ENCODE data around the gene HMGN5.

HMGN5 gene, protein sequence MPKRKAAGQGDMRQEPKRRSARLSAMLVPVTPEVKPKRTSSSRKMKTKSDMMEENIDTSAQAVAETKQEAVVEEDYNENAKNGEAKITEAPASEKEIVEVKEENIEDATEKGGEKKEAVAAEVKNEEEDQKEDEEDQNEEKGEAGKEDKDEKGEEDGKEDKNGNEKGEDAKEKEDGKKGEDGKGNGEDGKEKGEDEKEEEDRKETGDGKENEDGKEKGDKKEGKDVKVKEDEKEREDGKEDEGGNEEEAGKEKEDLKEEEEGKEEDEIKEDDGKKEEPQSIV

GRCh38 chrX:81201671-81202455, at the start of gene HMGN5, which contains the start of gene SH3BGRL:
Gene HMGN5 (minus strand): TSS chrX:81201913. CDS start chrX:81121549, 80,364 bp downstream.
Gene SH3BGRL (plus strand): TSS chrX:81202102. CDS start chrX:81202201, 99 bp downstream.
- Histone ChIP-seq H3K36me3 (ENCODE audit: control insufficient read depth, insufficient read depth, low read length) (no peaks in the 10 kb centered on the region), H3K4me3 (replicated peaks; ENCODE audit: low read depth, low read length) (peak within 1 kb of the TSS; percentile 85), H3K27me3 (replicated peaks; ENCODE audit: control insufficient read depth, insufficient read depth, low read length) (no peaks in the 10 kb centered on the region)
- DNase-seq (ENCODE audit: extremely low read depth, insufficient read length) = peak; percentile 69
- TF ChIP-seq CTCF (IDR thresholded peaks at IDR 0.05; ENCODE audit: insufficient read depth, low read length, poor library complexity, severe bottlenecking) = no peak

- no peak for DNase-seq (ENCODE audit: extremely low read depth, insufficient read length)
- H3K36me3 ChIP-seq (ENCODE audit: control insufficient read depth, insufficient read depth, low read length) = no peaks in the 10 kb centered on the region
- no peaks in the 10 kb centered on the region for H3K27me3 ChIP-seq (replicated peaks; ENCODE audit: control insufficient read depth, insufficient read depth, low read length)
- no peak for TF ChIP-seq CTCF (IDR thresholded peaks at IDR 0.05; ENCODE audit: insufficient read depth, low read length, poor library complexity, severe bottlenecking)
- no peak overlapping the region for H3K4me3 ChIP-seq (replicated peaks; ENCODE audit: low read depth, low read length)
Measured at GRCh38 chrX:81241753-81242152, 40.0 kb upstream of the HMGN5 start.

DNA sequence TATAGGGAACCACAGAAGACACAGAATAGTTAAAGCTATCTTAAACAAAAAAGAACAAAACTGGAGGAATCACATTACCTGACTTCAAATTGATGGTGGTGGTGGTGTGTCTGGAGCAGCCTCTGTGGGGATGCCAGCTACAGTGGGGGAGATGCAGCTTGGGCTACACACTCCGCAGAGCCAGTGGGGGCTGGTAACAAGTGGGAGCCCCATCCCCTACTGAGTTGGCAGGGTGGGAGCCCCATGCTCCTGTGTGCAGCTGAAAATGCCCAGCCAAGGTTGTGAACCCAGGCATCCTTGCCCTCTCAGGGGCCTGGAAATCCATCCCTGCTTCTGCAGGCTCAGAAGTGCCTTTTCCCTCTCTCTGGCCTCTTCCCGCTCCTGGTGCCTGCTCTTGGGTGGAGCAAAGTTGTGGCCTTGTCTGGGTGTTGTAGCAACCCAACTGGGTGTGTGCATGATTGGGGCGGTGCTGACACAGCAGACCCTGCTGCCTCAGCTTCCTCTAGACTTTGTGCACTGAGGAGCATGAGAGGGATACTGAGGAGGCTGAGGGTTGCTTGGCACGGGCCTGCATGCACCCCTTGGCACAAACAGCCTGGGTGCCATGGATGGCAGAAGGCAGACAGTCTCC, 39.1 kb upstream of the HMGN5 start:
- Histone ChIP-seq H3K4me3 (replicated peaks; ENCODE audit: low read depth, low read length) (no peak overlapping the region), H3K27me3 (replicated peaks; ENCODE audit: control insufficient read depth, insufficient read depth, low read length) (no peaks in the 10 kb centered on the region), H3K36me3 (ENCODE audit: control insufficient read depth, insufficient read depth, low read length) (no peaks in the 10 kb centered on the region)
- DNase-seq (ENCODE audit: extremely low read depth, insufficient read length) = no peak
- TF ChIP-seq CTCF (IDR thresholded peaks at IDR 0.05; ENCODE audit: insufficient read depth, low read length, poor library complexity, severe bottlenecking) = no peak

DNA sequence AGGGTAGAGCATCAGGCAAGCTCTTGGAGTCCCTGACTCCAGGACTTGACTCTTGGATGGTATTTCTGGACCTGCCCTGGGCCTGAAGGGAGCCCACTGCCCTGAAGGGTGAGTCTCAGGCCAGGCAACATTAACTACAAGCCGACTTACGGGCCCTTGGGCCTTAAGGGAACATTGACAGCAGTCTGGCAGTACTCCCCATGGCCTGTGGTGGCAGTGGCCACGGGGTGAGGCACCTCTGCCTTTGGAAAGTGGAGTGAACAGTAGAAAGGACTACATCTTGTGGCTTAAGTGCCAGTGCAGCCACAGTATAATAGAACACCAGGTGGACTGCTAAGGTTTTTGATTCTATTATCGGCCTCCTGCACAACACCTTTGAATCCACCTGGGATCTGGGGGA, 36.5 kb upstream of the HMGN5 start:
- no peaks in the 10 kb centered on the region for H3K36me3 ChIP-seq (ENCODE audit: control insufficient read depth, insufficient read depth, low read length)
- no peak overlapping the region for H3K4me3 ChIP-seq (replicated peaks; ENCODE audit: low read depth, low read length)
- no peak for DNase-seq (ENCODE audit: extremely low read depth, insufficient read length)
- H3K27me3 ChIP-seq (replicated peaks; ENCODE audit: control insufficient read depth, insufficient read depth, low read length) = no peaks in the 10 kb centered on the region
- no peak for TF ChIP-seq CTCF (IDR thresholded peaks at IDR 0.05; ENCODE audit: insufficient read depth, low read length, poor library complexity, severe bottlenecking)

DNA sequence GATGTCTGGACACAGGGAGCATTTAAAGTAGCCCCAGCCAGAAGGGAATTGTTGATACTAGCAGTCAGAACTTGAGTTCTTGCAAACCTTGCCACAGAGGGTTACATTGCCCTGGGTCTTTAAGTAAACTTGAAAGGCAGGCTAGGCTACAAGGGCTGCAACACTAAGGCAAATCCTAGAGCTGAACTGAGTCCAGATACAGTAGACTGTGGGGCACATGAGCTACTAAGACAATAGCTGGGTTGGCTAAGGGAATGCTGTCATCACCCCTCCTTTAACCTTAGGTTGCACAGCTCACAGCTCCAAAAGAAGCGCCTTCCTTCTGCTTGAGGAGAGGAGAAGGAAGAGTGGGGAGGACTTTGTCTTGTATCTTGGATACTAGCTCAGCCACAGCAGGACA, 35.8 kb upstream of the HMGN5 start:
- Histone ChIP-seq H3K4me3 (replicated peaks; ENCODE audit: low read depth, low read length) (no peak overlapping the region), H3K36me3 (ENCODE audit: control insufficient read depth, insufficient read depth, low read length) (no peaks in the 10 kb centered on the region), H3K27me3 (replicated peaks; ENCODE audit: control insufficient read depth, insufficient read depth, low read length) (no peaks in the 10 kb centered on the region)
- DNase-seq (ENCODE audit: extremely low read depth, insufficient read length) = no peak
- TF ChIP-seq CTCF (IDR thresholded peaks at IDR 0.05; ENCODE audit: insufficient read depth, low read length, poor library complexity, severe bottlenecking) = no peak
